Superior temporal gyrus (tissue), 1 donor: ENCODE results near the gene SATB2.

Experiments used
- DNase-seq: peaks from one replicate; pipeline ENCODE4 v3.0.0-alpha.2; 2016; ENCODE audit errors: extremely low spot score

Gene SATB2

GRCh38 chr2:199257261-199258224 lies 200.2 kb downstream of the SATB2 start:
- no peak for DNase-seq

- DNase-seq, result no peak
These were observed 227.6 kb downstream of the SATB2 start for GRCh38 chr2:199230091-199230490.

- DNase-seq, result no peak
These were observed 228.6 kb downstream of the SATB2 start for GRCh38 chr2:199228887-199229819.

- DNase-seq, result no peak
These were observed 233.9 kb downstream of the SATB2 start for GRCh38 chr2:199223791-199224190.

- DNase-seq, result no peak
These were observed 236.8 kb downstream of the SATB2 start for GRCh38 chr2:199220920-199221319.

GRCh38 chr2:199219551-199219950 lies 238.2 kb downstream of the SATB2 start:
- no peak for DNase-seq
